Measurements from ENCODE around the gene TMEM54. TPM values are rescaled to one million over a fixed set of nuclear protein-coding genes. Genes with fewer than 3 reads are reported as not detected.

Gene TMEM54
- total RNA-seq, 4 donors from 2014 or later, result 14.7 to 36.7 (median 26.3) TPM

- no peak for TF ChIP-seq CTCF (IDR thresholded peaks at IDR 0.05; ENCODE audit: low read depth)
Observed at GRCh38 chr1:32859915-32860314, 41.3 kb downstream of the TMEM54 start.

GRCh38 chr1:32858791-32859190 is 42.4 kb downstream of the TMEM54 start:
- TF ChIP-seq CTCF (IDR thresholded peaks at IDR 0.05; ENCODE audit: low read depth), result no peak

GRCh38 chr1:32858136-32858535 is 43.1 kb downstream of the TMEM54 start:
- TF ChIP-seq CTCF (IDR thresholded peaks at IDR 0.05; ENCODE audit: low read depth), result no peak

- TF ChIP-seq CTCF (IDR thresholded peaks at IDR 0.05; ENCODE audit: low read depth), result no peak
Observed at GRCh38 chr1:32855861-32856617, 45.1 kb downstream of the TMEM54 start.

- no peak for TF ChIP-seq CTCF (IDR thresholded peaks at IDR 0.05; ENCODE audit: low read depth)
Observed at GRCh38 chr1:32848354-32849063, 52.7 kb downstream of the TMEM54 start.

Other genes with a start within 250 kb of the TMEM54 start
- gene SYNC, start 198.6 kb downstream of the TMEM54 start, total RNA-seq, result 10 to 100 TPM; 13.3 to 29.7 (median 18.6) TPM
- gene YARS1, start 84.0 kb downstream of the TMEM54 start, total RNA-seq, result 10 to 100 TPM; 36.6 to 67.7 (median 42.4) TPM
- gene S100PBP, start 83.7 kb downstream of the TMEM54 start, total RNA-seq, result 10 to 100 TPM; 21.2 to 46.6 (median 37.3) TPM
- gene FNDC5, start 30.5 kb downstream of the TMEM54 start, total RNA-seq, result under 1 TPM in 2 of 4 donors, not detected in 2; 0.85 to 0.88 TPM
- gene HPCA, start 14.9 kb downstream of the TMEM54 start, total RNA-seq, result under 1 TPM in 1 of 4 donors, not detected in 3; 0.88 TPM
- gene RNF19B, start 63.4 kb upstream of the TMEM54 start, total RNA-seq, result 10 to 100 TPM; 13.7 to 21.7 (median 17.4) TPM
- 100 to 1,000 TPM; 101 to 251 (median 194) TPM for gene AK2, start 135.5 kb upstream of the TMEM54 start, total RNA-seq
- 1 to 10 TPM in 3 of 4 donors, not detected in 1; 1.5 to 3.5 (median 1.7) TPM for gene AZIN2, start 179.8 kb upstream of the TMEM54 start, total RNA-seq

Data from subcutaneous adipose tissue (tissue), 4 donors.